Measurements from ENCODE around the gene MNX1.

Gene MNX1

DNA sequence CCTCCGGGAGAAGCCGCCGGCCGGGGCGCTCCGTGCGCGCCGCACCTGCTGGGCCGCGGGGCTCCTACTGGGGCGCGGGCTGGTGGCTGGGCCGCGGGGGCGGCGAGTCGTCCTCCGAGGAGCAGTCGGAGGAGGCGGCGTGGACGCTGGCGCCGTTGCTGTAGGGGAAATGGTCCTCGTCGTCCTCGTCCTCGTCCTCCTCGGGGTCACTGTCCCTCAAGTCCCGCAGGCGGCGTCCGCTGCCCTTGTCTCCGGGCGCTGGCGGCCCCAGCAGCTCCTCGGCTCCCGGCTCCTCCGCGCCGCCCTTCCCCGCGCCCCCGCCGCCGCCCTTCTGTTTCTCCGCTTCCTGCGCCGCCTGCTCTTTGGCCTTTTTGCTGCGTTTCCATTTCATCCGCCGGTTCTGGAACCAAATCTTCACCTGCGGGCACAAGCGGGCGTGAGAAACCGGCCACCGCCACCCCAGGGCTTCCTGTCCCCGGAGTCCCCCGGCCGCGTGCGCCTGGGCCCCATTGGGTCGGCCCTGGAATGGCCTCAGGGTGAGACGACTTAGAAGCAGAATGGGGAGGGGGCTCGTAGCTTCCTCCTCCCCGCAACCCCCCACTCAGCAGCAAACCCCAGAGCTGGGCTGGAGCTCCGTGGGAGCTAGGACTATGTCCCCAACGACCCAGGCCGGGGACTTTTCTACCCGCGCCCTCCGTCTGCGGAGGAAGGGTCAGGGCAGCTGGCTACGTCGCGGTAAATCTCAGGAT is 4.8 kb downstream of the MNX1 start:
- H3K36me3 Mint-ChIP-seq (ENCODE audit: low read depth) = no peaks in the 10 kb centered on the region
- peaks cover 89% of the 10 kb centered on the region for H3K27me3 Mint-ChIP-seq
- intact Hi-C loops (cut with micrococcal nuclease) = no loop called here
- peaks cover 19% of the 10 kb centered on the region for H3K4me1 Mint-ChIP-seq (ENCODE audit: low read depth)
- no peak overlapping the region for H3K27ac Mint-ChIP-seq
- no peaks in the 10 kb centered on the region for H3K9me3 Mint-ChIP-seq
- no peak overlapping the region for H3K4me3 Mint-ChIP-seq

GRCh38 chr7:157004521-157005455 is 5.7 kb downstream of the MNX1 start:
- H3K9me3 Mint-ChIP-seq = no peaks in the 10 kb centered on the region
- H3K4me1 Mint-ChIP-seq (ENCODE audit: low read depth) = peaks cover 21% of the 10 kb centered on the region
- no peaks in the 10 kb centered on the region for H3K36me3 Mint-ChIP-seq (ENCODE audit: low read depth)
- intact Hi-C loops (cut with micrococcal nuclease) = no loop called here
- H3K27ac Mint-ChIP-seq = no peak overlapping the region
- H3K27me3 Mint-ChIP-seq = peaks cover 94% of the 10 kb centered on the region
- H3K4me3 Mint-ChIP-seq = no peak overlapping the region

- Mint-ChIP-seq H3K27ac (no peak overlapping the region), H3K9me3 (no peaks in the 10 kb centered on the region), H3K4me3 (no peak overlapping the region), H3K4me1 (ENCODE audit: low read depth) (peaks cover 16% of the 10 kb centered on the region), H3K36me3 (ENCODE audit: low read depth) (no peaks in the 10 kb centered on the region), H3K27me3 (peaks cover 93% of the 10 kb centered on the region)
- intact Hi-C loops (cut with micrococcal nuclease) = no loop called here
Observed at GRCh38 chr7:157003756-157004520, 6.5 kb downstream of the MNX1 start.

- Mint-ChIP-seq H3K4me1 (ENCODE audit: low read depth) (peaks cover 16% of the 10 kb centered on the region), H3K27me3 (peaks cover 92% of the 10 kb centered on the region), H3K9me3 (no peaks in the 10 kb centered on the region), H3K27ac (no peak overlapping the region), H3K36me3 (ENCODE audit: low read depth) (no peaks in the 10 kb centered on the region), H3K4me3 (no peak overlapping the region)
- intact Hi-C loops (cut with micrococcal nuclease) = no loop called here
Observed at GRCh38 chr7:157003445-157003755, 7.1 kb downstream of the MNX1 start.

- intact Hi-C loops (cut with micrococcal nuclease) = no loop called here
- Mint-ChIP-seq H3K4me1 (ENCODE audit: low read depth) (peaks cover 16% of the 10 kb centered on the region), H3K4me3 (no peak overlapping the region), H3K9me3 (no peaks in the 10 kb centered on the region), H3K36me3 (ENCODE audit: low read depth) (no peaks in the 10 kb centered on the region), H3K27me3 (peaks cover 92% of the 10 kb centered on the region), H3K27ac (no peak overlapping the region)
Observed at GRCh38 chr7:157002819-157003421, 7.5 kb downstream of the MNX1 start.

DNA sequence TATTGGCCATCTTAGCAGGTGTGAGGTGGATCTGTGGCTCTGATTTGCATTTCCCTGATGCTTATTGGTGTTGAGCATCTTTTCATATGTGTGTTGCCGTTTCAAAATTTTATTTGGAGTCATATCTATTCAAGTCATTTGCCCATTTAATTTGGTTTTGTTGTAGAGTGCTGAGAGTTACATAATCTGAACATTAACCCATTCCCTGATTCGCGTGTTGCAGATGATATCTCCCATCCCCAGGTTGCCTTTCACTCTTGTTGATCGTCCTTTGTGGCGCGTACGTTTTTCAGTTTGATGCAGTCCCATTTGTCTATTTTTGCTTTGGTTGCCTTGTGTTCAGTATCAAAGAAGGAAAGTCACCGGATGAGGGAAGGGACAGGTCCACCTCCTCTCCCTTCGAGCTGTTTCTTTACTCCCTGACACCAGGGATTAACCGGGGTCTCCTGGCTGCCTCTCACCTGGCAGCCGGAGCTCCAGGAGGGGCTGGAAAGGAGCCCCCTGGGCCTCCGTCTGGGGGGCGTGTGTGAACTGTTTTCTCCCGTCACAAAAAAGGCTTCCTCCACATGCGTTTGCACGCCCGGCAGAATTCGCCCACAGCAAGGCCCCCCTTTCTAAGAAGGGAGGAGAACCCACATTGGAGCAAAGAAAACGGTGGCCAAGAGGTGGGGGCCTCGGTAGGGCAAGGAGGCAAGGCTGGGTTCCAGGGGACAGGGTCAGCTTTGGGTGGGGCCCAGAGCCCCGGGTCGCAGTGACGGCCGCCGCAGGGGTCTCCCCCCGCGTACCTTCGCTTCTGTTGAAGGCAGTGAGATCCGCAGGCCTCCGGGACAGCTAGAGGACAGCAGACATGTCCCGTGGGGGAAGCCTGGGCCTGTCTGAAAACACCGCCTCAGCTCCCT is 8.3 kb downstream of the MNX1 start:
- Mint-ChIP-seq H3K27me3 (peaks cover 92% of the 10 kb centered on the region), H3K27ac (no peak overlapping the region), H3K4me3 (no peak overlapping the region), H3K36me3 (ENCODE audit: low read depth) (no peaks in the 10 kb centered on the region), H3K4me1 (ENCODE audit: low read depth) (peaks cover 16% of the 10 kb centered on the region), H3K9me3 (no peaks in the 10 kb centered on the region)
- intact Hi-C loops (cut with micrococcal nuclease) = no loop called here

- no peaks in the 10 kb centered on the region for H3K36me3 Mint-ChIP-seq (ENCODE audit: low read depth)
- peaks cover 90% of the 10 kb centered on the region for H3K27me3 Mint-ChIP-seq
- peaks cover 16% of the 10 kb centered on the region for H3K4me1 Mint-ChIP-seq (ENCODE audit: low read depth)
- H3K27ac Mint-ChIP-seq = no peak overlapping the region
- intact Hi-C loops (cut with micrococcal nuclease) = no loop called here
- H3K9me3 Mint-ChIP-seq = no peaks in the 10 kb centered on the region
- peak overlapping the region; percentile 43 for H3K4me3 Mint-ChIP-seq
Observed at GRCh38 chr7:157000741-157001653, 9.5 kb downstream of the MNX1 start.

- H3K27me3 Mint-ChIP-seq = peaks cover 90% of the 10 kb centered on the region
- H3K4me1 Mint-ChIP-seq (ENCODE audit: low read depth) = peaks cover 16% of the 10 kb centered on the region
- peak overlapping the region; percentile 70 for H3K4me3 Mint-ChIP-seq
- intact Hi-C loops (cut with micrococcal nuclease) = no loop called here
- H3K9me3 Mint-ChIP-seq = no peaks in the 10 kb centered on the region
- H3K27ac Mint-ChIP-seq = no peak overlapping the region
- H3K36me3 Mint-ChIP-seq (ENCODE audit: low read depth) = no peaks in the 10 kb centered on the region
Observed at GRCh38 chr7:156999958-157000726, 10.3 kb downstream of the MNX1 start.

DNA sequence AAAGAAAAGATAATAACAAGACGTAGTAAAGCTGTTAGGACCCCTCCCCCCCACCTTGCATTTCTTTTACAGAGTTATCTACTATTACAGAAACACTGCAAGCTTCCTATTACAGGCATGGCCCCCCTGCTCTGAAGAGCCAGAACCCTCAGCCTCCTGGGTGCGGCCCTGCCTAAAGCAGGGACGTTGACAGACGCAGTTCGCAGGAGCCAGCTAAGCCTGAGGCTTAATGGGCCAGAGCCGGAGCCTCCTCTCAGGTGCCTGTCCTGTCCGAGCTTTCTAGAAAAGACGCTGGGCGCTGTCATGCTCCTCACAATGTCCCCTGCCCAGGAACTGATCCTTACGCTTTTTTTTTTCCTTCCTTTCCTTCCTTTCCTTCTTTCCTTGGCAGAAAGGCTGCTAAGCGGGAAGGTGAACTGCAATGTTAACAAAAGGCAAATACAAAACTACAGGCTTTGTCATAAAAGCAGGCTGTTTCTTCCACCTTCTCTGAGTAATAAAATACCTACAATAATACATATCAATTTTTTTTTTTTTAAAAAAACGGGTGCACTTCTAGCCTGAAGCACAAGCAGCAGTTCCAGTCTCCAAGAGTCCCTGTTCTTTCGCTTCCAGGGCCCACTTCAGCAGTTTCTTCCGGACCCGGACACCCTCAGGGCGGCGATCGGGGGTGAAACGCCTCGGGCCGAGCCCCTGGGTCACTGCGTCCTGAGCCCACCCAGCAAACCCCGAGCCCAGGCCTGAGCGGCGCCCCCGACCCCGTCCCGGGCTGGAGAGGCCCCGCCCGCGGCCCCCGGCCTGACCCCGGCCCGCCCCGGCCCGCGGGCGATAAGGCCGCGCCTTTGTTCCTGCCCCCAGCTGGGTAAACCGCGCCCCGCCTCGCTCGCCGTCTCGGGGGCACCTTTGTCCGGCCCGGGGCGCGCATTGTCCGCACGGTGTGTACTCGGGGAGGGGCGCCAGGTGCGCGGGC is 11.2 kb downstream of the MNX1 start:
- Mint-ChIP-seq H3K4me1 (ENCODE audit: low read depth) (peaks cover 16% of the 10 kb centered on the region), H3K9me3 (no peaks in the 10 kb centered on the region), H3K36me3 (ENCODE audit: low read depth) (no peaks in the 10 kb centered on the region), H3K27me3 (peaks cover 90% of the 10 kb centered on the region), H3K4me3 (peak overlapping the region; percentile 68), H3K27ac (no peak overlapping the region)
- intact Hi-C loops (cut with micrococcal nuclease) = no loop called here

- H3K27me3 Mint-ChIP-seq = peaks cover 70% of the 10 kb centered on the region
- no peaks in the 10 kb centered on the region for H3K4me1 Mint-ChIP-seq (ENCODE audit: low read depth)
- no peaks in the 10 kb centered on the region for H3K9me3 Mint-ChIP-seq
- H3K4me3 Mint-ChIP-seq = no peak overlapping the region
- no peaks in the 10 kb centered on the region for H3K36me3 Mint-ChIP-seq (ENCODE audit: low read depth)
- no peak overlapping the region for H3K27ac Mint-ChIP-seq
- intact Hi-C loops (cut with micrococcal nuclease) = no loop called here
Observed at GRCh38 chr7:156994417-156994816, 16.0 kb downstream of the MNX1 start.

DNA sequence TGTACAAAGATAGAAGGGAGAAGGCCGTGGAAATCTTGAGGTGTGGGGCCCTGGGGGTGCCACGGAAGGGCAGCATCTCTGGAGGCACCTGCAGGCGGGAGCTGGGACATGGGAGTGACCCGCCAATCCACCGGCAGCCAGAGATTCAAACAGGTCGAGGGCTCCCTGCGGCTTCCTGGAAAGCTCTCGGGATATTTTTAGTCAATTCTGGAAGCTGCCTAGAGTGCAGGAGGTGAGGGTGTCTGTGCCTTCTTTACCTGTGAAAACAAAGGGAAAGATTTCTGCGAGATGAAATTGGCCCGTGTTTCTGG is 16.6 kb downstream of the MNX1 start:
- Mint-ChIP-seq H3K4me1 (ENCODE audit: low read depth) (no peaks in the 10 kb centered on the region), H3K4me3 (no peak overlapping the region), H3K27me3 (peaks cover 68% of the 10 kb centered on the region), H3K27ac (no peak overlapping the region), H3K9me3 (no peaks in the 10 kb centered on the region), H3K36me3 (ENCODE audit: low read depth) (no peaks in the 10 kb centered on the region)
- intact Hi-C loops (cut with micrococcal nuclease) = no loop called here
